Measurements from ENCODE around the gene CDC23.

CDC23 gene

GRCh38 chr5:138138949-138139780 lies 74.0 kb downstream of the CDC23 start, which contains the start of gene NME5:
TSS of gene NME5 (minus strand) at chr5:138139428. CDS start at chr5:138138780, 648 bp downstream.
- no peak for DNase-seq
